ENCODE results near the gene PARD3. TPM values are rescaled to one million over a fixed set of nuclear protein-coding genes. Genes with fewer than 3 reads are reported as not detected.

The PARD3 gene
- polyA plus RNA-seq, 2 of the 4 experiments (the other 2 are of a cell fraction), result 110 to 200 TPM

DNA sequence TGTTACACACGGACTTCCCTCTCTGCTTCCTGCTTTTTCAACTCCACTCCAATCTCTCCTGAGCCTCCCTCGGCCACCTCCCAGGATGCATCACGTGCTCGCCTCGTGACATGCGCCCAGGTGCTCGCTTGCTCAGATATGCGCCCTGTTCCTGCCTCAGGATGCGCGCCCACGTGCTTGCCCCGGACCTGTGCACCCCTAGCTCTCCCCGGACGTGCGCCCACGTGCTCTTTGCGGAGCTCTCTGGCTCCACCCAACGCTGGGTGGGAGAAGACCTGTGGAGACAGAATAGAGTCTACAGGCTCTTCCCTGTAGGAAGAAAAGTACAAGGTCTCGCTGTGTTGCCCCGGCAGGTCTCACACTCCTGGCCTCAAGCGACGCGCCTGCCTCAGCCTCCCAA lies 23.1 kb downstream of the PARD3 start (continued):
- TF ChIP-seq, protein P1, sequence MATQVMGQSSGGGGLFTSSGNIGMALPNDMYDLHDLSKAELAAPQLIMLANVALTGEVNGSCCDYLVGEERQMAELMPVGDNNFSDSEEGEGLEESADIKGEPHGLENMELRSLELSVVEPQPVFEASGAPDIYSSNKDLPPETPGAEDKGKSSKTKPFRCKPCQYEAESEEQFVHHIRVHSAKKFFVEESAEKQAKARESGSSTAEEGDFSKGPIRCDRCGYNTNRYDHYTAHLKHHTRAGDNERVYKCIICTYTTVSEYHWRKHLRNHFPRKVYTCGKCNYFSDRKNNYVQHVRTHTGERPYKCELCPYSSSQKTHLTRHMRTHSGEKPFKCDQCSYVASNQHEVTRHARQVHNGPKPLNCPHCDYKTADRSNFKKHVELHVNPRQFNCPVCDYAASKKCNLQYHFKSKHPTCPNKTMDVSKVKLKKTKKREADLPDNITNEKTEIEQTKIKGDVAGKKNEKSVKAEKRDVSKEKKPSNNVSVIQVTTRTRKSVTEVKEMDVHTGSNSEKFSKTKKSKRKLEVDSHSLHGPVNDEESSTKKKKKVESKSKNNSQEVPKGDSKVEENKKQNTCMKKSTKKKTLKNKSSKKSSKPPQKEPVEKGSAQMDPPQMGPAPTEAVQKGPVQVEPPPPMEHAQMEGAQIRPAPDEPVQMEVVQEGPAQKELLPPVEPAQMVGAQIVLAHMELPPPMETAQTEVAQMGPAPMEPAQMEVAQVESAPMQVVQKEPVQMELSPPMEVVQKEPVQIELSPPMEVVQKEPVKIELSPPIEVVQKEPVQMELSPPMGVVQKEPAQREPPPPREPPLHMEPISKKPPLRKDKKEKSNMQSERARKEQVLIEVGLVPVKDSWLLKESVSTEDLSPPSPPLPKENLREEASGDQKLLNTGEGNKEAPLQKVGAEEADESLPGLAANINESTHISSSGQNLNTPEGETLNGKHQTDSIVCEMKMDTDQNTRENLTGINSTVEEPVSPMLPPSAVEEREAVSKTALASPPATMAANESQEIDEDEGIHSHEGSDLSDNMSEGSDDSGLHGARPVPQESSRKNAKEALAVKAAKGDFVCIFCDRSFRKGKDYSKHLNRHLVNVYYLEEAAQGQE (IDR thresholded peaks at IDR 0.05), result no peak
- TF ChIP-seq RAD21 (conservative IDR thresholded peaks at IDR 0.05 in 1 of 2, IDR thresholded peaks at IDR 0.05 in 1 of 2), result no peak
- no peak for TF ChIP-seq EP300 (IDR thresholded peaks at IDR 0.05)
- TF ChIP-seq CHD2 (IDR thresholded peaks at IDR 0.05; ENCODE audit: low read length, partially characterized antibody), result no peak
- no peak for TF ChIP-seq TFCP2L1 (CRISPR knock-in tag; IDR thresholded peaks at IDR 0.05)
- TF ChIP-seq ZNF302 (CRISPR knock-in tag; IDR thresholded peaks at IDR 0.05), result no peak
- no peak for TF ChIP-seq CHD4 (IDR thresholded peaks at IDR 0.05; ENCODE audit: borderline replicate concordance)

DNA sequence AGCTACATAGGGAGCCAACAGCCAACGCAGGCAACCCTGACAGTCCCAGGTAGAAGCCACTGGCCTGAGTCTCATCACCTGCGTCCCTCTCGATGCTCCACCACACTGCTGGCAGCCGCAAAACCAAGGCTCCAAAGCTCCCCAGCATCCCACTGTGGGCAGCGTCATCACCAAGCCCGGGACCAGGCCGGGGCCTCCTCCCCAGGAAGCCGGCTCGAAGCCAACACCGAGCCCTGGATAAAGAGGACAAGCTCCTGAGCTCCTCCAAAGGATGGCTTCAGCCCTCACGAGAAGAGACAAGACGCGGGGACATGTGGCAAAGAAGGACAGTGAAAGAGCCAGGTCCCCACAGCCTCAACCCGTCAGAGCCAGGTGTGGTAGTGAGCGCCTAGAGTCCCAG lies 23.9 kb downstream of the PARD3 start:
- 92% methylated on average over 14 of the region's 15 CpGs for WGBS (ENCODE audit: missing lambda C conversion rate)
- ATAC-seq (peak in 1 of 2 experiments; percentile 21; a peak in 3 of 6 replicates), FAIRE-seq (no peak), DNase-seq (ENCODE audit: low read depth in 1 of 2, low spot score in 1 of 2) (no peak)
- ChIA-PET CTCF (interaction anchor here (1.4 kb wide), 1 partner anchor 58 kb away, joined by 3 read pairs; no protein-coding TSS in a partner anchor), POLR2A (no interaction called here)
- no peak for TF ChIP-seq NPAS2 (CRISPR knock-in tag; IDR thresholded peaks at IDR 0.05; ENCODE audit: borderline replicate concordance)
- no peak for TF ChIP-seq POLR2A (IDR thresholded peaks at IDR 0.05; ENCODE audit: low read length)
- TF ChIP-seq HOXB5 (CRISPR knock-in tag; IDR thresholded peaks at IDR 0.05), result no peak
- no peak for TF ChIP-seq RARB (CRISPR knock-in tag; IDR thresholded peaks at IDR 0.05)
- TF ChIP-seq HDAC2 (IDR thresholded peaks at IDR 0.05), result no peak
- no peak for TF ChIP-seq JUNB (IDR thresholded peaks at IDR 0.05)
- no peak for TF ChIP-seq MYC (IDR thresholded peaks at IDR 0.05; ENCODE audit: borderline replicate concordance, low read length)
- TF ChIP-seq KDM1A (IDR thresholded peaks at IDR 0.05; ENCODE audit: low read depth), result no peak
- no peak for TF ChIP-seq CHD4 (IDR thresholded peaks at IDR 0.05; ENCODE audit: borderline replicate concordance)
- TF ChIP-seq HOXB13 (CRISPR knock-in tag; IDR thresholded peaks at IDR 0.05; ENCODE audit: low read depth), result no peak
- no peak for TF ChIP-seq MAFK (IDR thresholded peaks at IDR 0.05; ENCODE audit: partially characterized antibody)
- TF ChIP-seq FOSB (CRISPR knock-in tag; IDR thresholded peaks at IDR 0.05), result no peak
- no peak for TF ChIP-seq POLR2AphosphoS2 (conservative IDR thresholded peaks at IDR 0.05; ENCODE audit: low read length)
- TF ChIP-seq ESRRA (IDR thresholded peaks at IDR 0.05; ENCODE audit: borderline replicate concordance, low read length), result no peak
- Histone ChIP-seq H3K4me2 (no peak overlapping the region), H3K27ac (peak overlapping the region in 1 of 2 experiments; percentile 39; a peak in 2 of 6 replicates), H3K4me3 (no peak overlapping the region), H3K4me1 (peaks cover 34% of the 10 kb centered on the region), H3K9me3 (no peaks in the 10 kb centered on the region)

DNA sequence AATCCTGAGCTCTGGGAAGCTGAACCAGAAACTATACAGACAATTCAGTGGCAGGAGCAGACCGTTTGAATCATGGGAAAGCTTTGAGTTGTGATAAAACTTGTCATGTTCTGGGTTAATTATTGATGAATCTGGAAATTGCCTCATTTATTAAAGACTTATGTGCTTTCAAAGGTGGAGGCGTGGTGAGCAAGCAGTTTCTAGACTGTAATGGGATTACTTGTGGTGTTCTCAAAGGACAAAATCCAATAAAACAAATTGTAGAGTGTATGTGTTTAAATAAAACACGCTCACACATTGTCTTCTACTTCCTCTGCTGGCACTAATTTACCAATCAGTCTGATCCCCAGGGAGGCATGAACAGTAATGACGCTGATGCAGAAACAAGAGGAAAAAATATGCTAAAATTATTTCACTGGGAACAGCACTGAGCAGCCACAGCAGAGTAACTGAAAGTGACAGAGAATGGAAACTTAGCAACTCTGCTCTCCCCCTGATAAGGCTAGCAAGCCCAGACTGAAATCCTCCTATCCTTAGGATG lies 25.1 kb downstream of the PARD3 start:
- ATAC-seq (peak; percentile 33 to 61), FAIRE-seq (peak; percentile 13), DNase-seq (ENCODE audit: low read depth in 1 of 2, low spot score in 1 of 2) (peak; percentile 53 to 54)
- H3K4me2 ChIP-seq, result peak overlapping the region; percentile 70
- ChIA-PET CTCF (interaction anchor here (0.8 to 1.0 kb wide), 2 partner anchors 11 to 21 kb away, joined by 3 read pairs; no protein-coding TSS in a partner anchor), POLR2A (no interaction called here)
- peaks cover 41% of the 10 kb centered on the region for H3K4me1 ChIP-seq
- H3K9me3 ChIP-seq, result no peaks in the 10 kb centered on the region
- no peak overlapping the region for H3K4me3 ChIP-seq
- H3K27ac ChIP-seq, result peak overlapping the region; percentile 52 to 73; a peak in 5 of 6 replicates
- no peak for TF ChIP-seq FOSB (CRISPR knock-in tag; IDR thresholded peaks at IDR 0.05)
- TF ChIP-seq MAFK (IDR thresholded peaks at IDR 0.05; ENCODE audit: partially characterized antibody), result peak; percentile 31
- no peak for TF ChIP-seq E2F6 (IDR thresholded peaks at IDR 0.05; ENCODE audit: borderline replicate concordance, low read depth)
- WGBS (ENCODE audit: missing lambda C conversion rate), result 1% methylated on average over 4 of the region's 4 CpGs

Measured in A549 (cell line).